ENCODE measurements around the gene MTOR. TPM values are rescaled to one million over a fixed set of nuclear protein-coding genes. Genes with fewer than 3 reads are reported as not detected.

MTOR gene
- total and polyA plus RNA-seq, 10 of the 15 experiments (the other 5 are each of a cell fraction or from before 2014, with no cell fraction given), result 6.6 to 41.8 (median 29.8) TPM

GRCh38 chr1:11279630-11280029 is 17.3 kb upstream of the MTOR start:
- FAIRE-seq (no peak), DNase-seq (ENCODE audit: low read depth, low spot score) (no peak), ATAC-seq (no peak)
- no peak overlapping the region for H3K4me2 ChIP-seq (ENCODE audit: control insufficient read depth, insufficient read depth)
- 94% methylated on average over 1 of the region's 1 CpG for WGBS (ENCODE audit: insufficient coverage, insufficient replicate concordance, low lambda C conversion rate, missing lambda C conversion rate)
- no peaks in the 10 kb centered on the region for H3K9me3 ChIP-seq (replicated peaks; ENCODE audit: control insufficient read depth, insufficient read depth, low read length)
- no peak overlapping the region for H3K4me3 ChIP-seq
- H2AFZ ChIP-seq (ENCODE audit: control insufficient read depth, low read depth, low read length), result no peak overlapping the region
- H3K36me3 ChIP-seq (ENCODE audit: control insufficient read depth in 2 of 2, insufficient read depth in 2 of 2, low read length in 1 of 2), result peaks cover 0 to 6% of the 10 kb centered on the region in 2 experiments; a peak in 2 of 4 replicates
- no peak overlapping the region for H3K9ac ChIP-seq (ENCODE audit: control insufficient read depth, insufficient read depth, low read length)
- TF ChIP-seq BACH1 (IDR thresholded peaks at IDR 0.05; ENCODE audit: borderline replicate concordance), result no peak
- no peak for TF ChIP-seq RB1 (IDR thresholded peaks at IDR 0.05; ENCODE audit: borderline replicate concordance)
- TF ChIP-seq POU2F2 (IDR thresholded peaks at IDR 0.05; ENCODE audit: borderline replicate concordance, low read depth, low read length), result no peak
- no peak for TF ChIP-seq NBN (IDR thresholded peaks at IDR 0.05)
- TF ChIP-seq SREBF1 (IDR thresholded peaks at IDR 0.05; ENCODE audit: low read length), result no peak
- no peak for TF ChIP-seq CREM (IDR thresholded peaks at IDR 0.05; ENCODE audit: low read depth)
- TF ChIP-seq FOXK2 (IDR thresholded peaks at IDR 0.05), result no peak
- TF ChIP-seq TCF12 (IDR thresholded peaks at IDR 0.05; ENCODE audit: low read depth, low read length), result no peak
- TF ChIP-seq EGR1 (IDR thresholded peaks at IDR 0.05; ENCODE audit: borderline replicate concordance in 1 of 2, low read depth in 2 of 2, low read length in 2 of 2), result no peak
- TF ChIP-seq RELA (IDR thresholded peaks at IDR 0.05; ENCODE audit: borderline replicate concordance, partially characterized antibody), result no peak
- TF ChIP-seq SMC3 (IDR thresholded peaks at IDR 0.05; ENCODE audit: borderline replicate concordance, low read length), result no peak
- no peak for TF ChIP-seq ZNF622 (IDR thresholded peaks at IDR 0.05)
- TF ChIP-seq POLR2AphosphoS5 (IDR thresholded peaks at IDR 0.05; ENCODE audit: low read length), result no peak
- no peak for TF ChIP-seq PRDM15 (CRISPR knock-in tag; IDR thresholded peaks at IDR 0.05)
- TF ChIP-seq PAX5 (IDR thresholded peaks at IDR 0.05; ENCODE audit: borderline replicate concordance, low read depth, low read length), result no peak
- H3K27ac ChIP-seq (ENCODE audit: control insufficient read depth, insufficient read depth), result no peak overlapping the region
- H3K4me1 ChIP-seq (ENCODE audit: control insufficient read depth, insufficient read depth, low read length), result peaks cover 17% of the 10 kb centered on the region
- CTCF ChIA-PET, result interaction anchor here (1.0 kb wide), 1 partner anchor 9 kb away, joined by 5 read pairs; no protein-coding TSS in a partner anchor
- POLR2A ChIA-PET, result interaction anchor here (0.6 kb wide), 1 partner anchor 390 kb away, joined by 3 read pairs; no protein-coding TSS in a partner anchor
- intact Hi-C loops (cut with micrococcal nuclease; ENCODE audit: unreplicated experiment) (no loop called here), in situ Hi-C loops (cut with MboI) (no loop called here)
- no TSS peak for BruUV-seq (replicated peaks)
- SMC1A ChIA-PET (ENCODE audit: uncharacterized antibody, unreplicated experiment), result interaction anchor here (0.9 to 1.2 kb wide), 2 partner anchors 14 to 16 kb away, joined by 3 read pairs; no protein-coding TSS in a partner anchor
- H4K20me1 ChIP-seq (ENCODE audit: control insufficient read depth, insufficient read depth), result no peaks in the 10 kb centered on the region
- peaks cover 45% of the 10 kb centered on the region for H3K79me2 ChIP-seq (ENCODE audit: control insufficient read depth, insufficient read depth, low read length)
- no peaks in the 10 kb centered on the region for H3K27me3 ChIP-seq (replicated peaks in 1 of 2; ENCODE audit: control insufficient read depth in 2 of 2, insufficient read depth in 2 of 2, low read length in 1 of 2)
- RAD21 ChIA-PET (ENCODE audit: unreplicated experiment), result no interaction called here
